Endothelial cell of umbilical vein (primary cell): ENCODE data around the gene NCK2. TPM values are rescaled to one million over a fixed set of nuclear protein-coding genes. Genes with fewer than 3 reads are reported as not detected.

Source experiments
- BruUV-seq: library from RNA; stranded (reverse); fragments of 400-500 nt; replicated peaks from 2 replicates; lab custom pipeline; 2021; lab: Mats Ljungman, UMichigan
- CTCF ChIA-PET: fragments of 300-600, 350-600 bp; sonication (Branson Sonifier 250); formaldehyde crosslinking; loops from one replicate; lab custom pipeline; 2021; ENCODE audit warnings: antibody characterized with exemption, inconsistent platforms; lab: Charles Lee
- POLR2A ChIA-PET: fragments of 300-600, 350-600 bp; sonication (Branson Sonifier 250); formaldehyde crosslinking; loops from one replicate; lab custom pipeline; 2021; ENCODE audit warnings: antibody characterized with exemption, inconsistent platforms; lab: Charles Lee
- DNase-seq: peaks from one replicate; pipeline ENCODE4 v3.0.0-alpha.2; 2011; ENCODE audit warnings: low read depth, low spot score
- FAIRE-seq: peaks from 2 replicates; lab custom pipeline; 2011; peaks lifted over from hg19 to GRCh38; lab: Jason Lieb, UNC
- H2AFZ ChIP-seq: 2 replicates; pipeline ENCODE4 v1.6.0; 2012; ENCODE audit warnings: low read depth, low read length, control low read depth, inconsistent platforms
- H3K27ac ChIP-seq: 2 replicates; pipeline ENCODE4 v1.5.1; 2011; ENCODE audit warnings: low read depth, mild to moderate bottlenecking, control low read depth, low read length, moderate library complexity; ENCODE audit not compliant: insufficient read depth
- H3K27me3 ChIP-seq, 2 experiments: 2 replicates each; pipeline versions ENCODE4 v1.6.0 to v1.6.1; 2011; ENCODE audit warnings: low read length in 2 of 2, mixed read lengths in 1 of 2; ENCODE audit not compliant: control insufficient read depth in 2 of 2, insufficient read depth in 2 of 2
- H3K36me3 ChIP-seq, 2 experiments: 2 replicates in 1 of 2; 3 replicates in 1 of 2; pipeline ENCODE4 v1.5.1; 2011; ENCODE audit warnings: low read length in 2 of 2, mild to moderate bottlenecking in 1 of 2, moderate library complexity in 1 of 2; ENCODE audit not compliant: control insufficient read depth in 2 of 2, insufficient read depth in 2 of 2; ENCODE audit errors: extremely low read depth in 1 of 2
- H3K4me1 ChIP-seq: 3 replicates; pipeline ENCODE4 v1.5.1; 2011; ENCODE audit warnings: mild to moderate bottlenecking, low read length; ENCODE audit not compliant: control insufficient read depth, insufficient read depth; ENCODE audit errors: extremely low read depth
- H3K4me2 ChIP-seq: 2 replicates; pipeline ENCODE4 v1.6.1; 2011; ENCODE audit warnings: low read length, control low read depth, mixed read lengths; ENCODE audit not compliant: insufficient read depth
- H3K4me3 ChIP-seq, 3 experiments: fragments of 200-600 bp in 1 of 3; sonication (generic), shearing (Covaris generic) in 1 of 3; replicated peaks in 1 of 3; 2 replicates each; pipeline ENCODE4 v1.5.1; 2011 to 2016; ENCODE audit warnings: control low read depth in 3 of 3, low read length in 3 of 3, mild to moderate bottlenecking in 2 of 3, inconsistent platforms in 1 of 3, low read depth in 1 of 3, moderate library complexity in 1 of 3; ENCODE audit not compliant: insufficient read depth in 1 of 3
- H3K79me2 ChIP-seq: 2 replicates; pipeline ENCODE4 v1.6.0; 2012; ENCODE audit warnings: low read length, inconsistent platforms; ENCODE audit not compliant: control insufficient read depth, insufficient read depth
- H3K9ac ChIP-seq: replicated peaks from 2 replicates; pipeline ENCODE3; 2011; ENCODE audit warnings: low read length, control low read depth; ENCODE audit not compliant: insufficient read depth; ENCODE audit errors: extremely low read depth
- H3K9me1 ChIP-seq: replicated peaks from 3 replicates; pipeline ENCODE4 v1.6.0; 2011; ENCODE audit warnings: mild to moderate bottlenecking, low read length; ENCODE audit not compliant: control insufficient read depth, insufficient read depth; ENCODE audit errors: extremely low read depth
- H3K9me3 ChIP-seq: replicated peaks from 2 replicates; pipeline ENCODE4 v1.5.1; 2012; ENCODE audit warnings: low read length, inconsistent platforms; ENCODE audit not compliant: control insufficient read depth, insufficient read depth
- H4K20me1 ChIP-seq: replicated peaks from 2 replicates; pipeline ENCODE3; 2011; ENCODE audit warnings: mild to moderate bottlenecking, low read length; ENCODE audit not compliant: control insufficient read depth, insufficient read depth; ENCODE audit errors: extremely low read depth
- EZH2 ChIP-seq: IDR thresholded peaks from 2 replicates; pipeline ENCODE4 v1.6.1; 2012; ENCODE audit warnings: borderline replicate concordance, low read depth, mild to moderate bottlenecking, moderate library complexity, low read length, inconsistent platforms; ENCODE audit not compliant: severe bottlenecking
- GATA2 ChIP-seq: IDR thresholded peaks from 2 replicates; pipeline ENCODE4 v1.7.0; 2011; ENCODE audit warnings: low read depth, mild to moderate bottlenecking, moderate library complexity, mixed read lengths, low read length; ENCODE audit not compliant: insufficient read length, insufficient read depth
- JUN ChIP-seq: IDR thresholded peaks from 2 replicates; pipeline ENCODE4 v1.6.1; 2011; ENCODE audit warnings: borderline replicate concordance, low read depth; ENCODE audit not compliant: insufficient read length, insufficient read depth
- MYC ChIP-seq: IDR thresholded peaks from one replicate; pipeline ENCODE4 v1.6.1; 2011; ENCODE audit warnings: mild to moderate bottlenecking, low read depth, low read length
- POLR2A ChIP-seq: IDR thresholded peaks from 2 replicates; pipeline ENCODE4 v1.6.1; 2012; ENCODE audit warnings: low read depth, mild to moderate bottlenecking, control low read depth, low read length
- POLR2AphosphoS5 ChIP-seq: IDR thresholded peaks from 2 replicates; pipeline ENCODE4 v1.6.1; 2012; ENCODE audit warnings: low read depth, mild to moderate bottlenecking, control low read depth, low read length, moderate library complexity; ENCODE audit not compliant: insufficient read depth
- dilution Hi-C: fragments of 300-500 bp; cut with MboI; formaldehyde crosslinking; loops from one replicate; pipeline ENCODE4 v1.15.0; 2019; ENCODE audit warnings: low sequenced_read_pairs; ENCODE audit not compliant: extremely low pct_ligation_motif_present
- intact Hi-C: fragments of 100-400 bp; cut with micrococcal nuclease; formaldehyde crosslinking; loops from one replicate; pipeline ENCODE4 v1.10.0; 2022
- polyA plus RNA-seq, 4 experiments: library from polyadenylated mRNA; depleted of rRNA in 3 of 4; stranded (reverse) in 3 of 4; unstranded in 1 of 4; fragments of >200 nt; gene quantifications; 2 replicates each; pipeline versions ENCODE4 v1.2.1 to v1.2.3, GENCODE V29; 2011 to 2012; ENCODE audit warnings: missing spikeins in 1 of 4
- total RNA-seq: library from RNA; stranded (reverse); gene quantifications from 2 replicates; pipeline ENCODE4 v1.2.3, GENCODE V29; 2021
- TF ChIP-seq, protein P1 (sequence below), 2 donors: IDR thresholded peaks; 1 replicate in 1 of 2; 2 replicates in 1 of 2; pipeline ENCODE4 v1.5.1; 2011; ENCODE audit warnings: low read length in 2 of 2, mild to moderate bottlenecking in 2 of 2, moderate library complexity in 2 of 2, control low read depth in 1 of 2, inconsistent platforms in 1 of 2, low read depth in 1 of 2; ENCODE audit not compliant: insufficient read depth in 1 of 2; ENCODE audit errors: extremely low read depth in 1 of 2
- TF ChIP-seq, protein P2 (sequence below): IDR thresholded peaks from 2 replicates; pipeline ENCODE4 v1.6.1; 2011; ENCODE audit not compliant: insufficient read depth, insufficient read length

NCK2 gene
- total and polyA plus RNA-seq, 2 donors (not counting 3 experiments of a cell fraction or from before 2014, with no cell fraction given) = 23.8 to 39.1 TPM

DNA sequence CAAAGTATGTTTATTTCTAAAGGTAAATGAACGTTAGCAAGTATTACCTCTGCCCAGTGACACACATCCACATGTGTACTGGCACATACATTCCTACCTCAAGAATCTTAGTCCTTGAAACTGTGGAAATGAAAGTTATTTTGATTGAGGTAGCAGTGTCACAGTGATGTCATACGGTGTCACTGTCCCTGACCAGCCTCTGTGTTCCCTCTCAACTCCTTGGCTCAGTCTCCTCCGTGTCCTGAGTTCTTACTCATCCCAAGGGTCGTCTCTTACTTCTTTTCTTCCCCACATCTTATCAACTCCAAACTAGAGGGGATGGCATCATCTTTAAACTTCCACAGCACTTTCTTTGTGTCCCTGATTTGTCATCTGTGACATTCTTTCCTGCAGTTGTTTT, 3.3 kb downstream of the NCK2 start:
- no peak for DNase-seq
- Histone ChIP-seq H3K36me3 (no peaks in the 10 kb centered on the region), H3K27ac (no peak overlapping the region), H3K4me3 (no peak overlapping the region), H3K9me3 (no peaks in the 10 kb centered on the region), H3K9me1 (no peaks in the 10 kb centered on the region), H3K4me2 (no peak overlapping the region), H3K79me2 (peaks cover 72% of the 10 kb centered on the region), H3K4me1 (peaks cover 30% of the 10 kb centered on the region), H3K27me3 (peaks cover 0 to 4% of the 10 kb centered on the region in 2 experiments), H2AFZ (no peak overlapping the region), H4K20me1 (peaks cover 4% of the 10 kb centered on the region), H3K9ac (no peak overlapping the region)
- intact Hi-C loops (loop anchor here (2.0 to 10.0 kb wide), 5 partner anchors 43 to 403 kb away; no protein-coding TSS in a partner anchor), dilution Hi-C loops (no loop called here)
- ChIA-PET CTCF (interaction anchor here (0.7 to 1.2 kb wide), 2 partner anchors 8 to 152 kb away, joined by 3 to 4 read pairs; no protein-coding TSS in a partner anchor), POLR2A (no interaction called here)
- TF ChIP-seq POLR2AphosphoS5 = no peak
- TF ChIP-seq MYC = no peak
- TF ChIP-seq EZH2 = no peak
- no TSS peak for BruUV-seq
- FAIRE-seq = peak; percentile 12

DNA sequence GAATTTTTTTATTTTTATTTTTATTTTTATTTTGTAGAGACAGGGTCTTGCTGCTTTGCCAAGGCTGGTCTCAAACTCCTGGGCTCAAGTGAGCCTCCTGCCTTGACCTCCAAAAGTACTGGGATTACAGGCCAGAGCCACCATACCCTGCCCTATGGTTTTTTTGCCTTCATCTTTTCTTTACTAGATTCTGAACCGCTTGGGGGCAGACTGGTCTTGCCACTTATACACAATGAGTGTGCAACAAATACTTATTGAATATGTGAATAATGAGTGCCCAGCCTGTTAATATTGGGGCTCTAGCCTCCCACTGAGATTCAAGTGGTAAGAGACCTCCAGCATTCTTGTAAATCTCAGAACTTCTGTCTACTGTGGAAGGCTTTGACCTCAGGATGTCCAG, 3.9 kb downstream of the NCK2 start:
- no peak for TF ChIP-seq GATA2
- TF ChIP-seq, protein P1, sequence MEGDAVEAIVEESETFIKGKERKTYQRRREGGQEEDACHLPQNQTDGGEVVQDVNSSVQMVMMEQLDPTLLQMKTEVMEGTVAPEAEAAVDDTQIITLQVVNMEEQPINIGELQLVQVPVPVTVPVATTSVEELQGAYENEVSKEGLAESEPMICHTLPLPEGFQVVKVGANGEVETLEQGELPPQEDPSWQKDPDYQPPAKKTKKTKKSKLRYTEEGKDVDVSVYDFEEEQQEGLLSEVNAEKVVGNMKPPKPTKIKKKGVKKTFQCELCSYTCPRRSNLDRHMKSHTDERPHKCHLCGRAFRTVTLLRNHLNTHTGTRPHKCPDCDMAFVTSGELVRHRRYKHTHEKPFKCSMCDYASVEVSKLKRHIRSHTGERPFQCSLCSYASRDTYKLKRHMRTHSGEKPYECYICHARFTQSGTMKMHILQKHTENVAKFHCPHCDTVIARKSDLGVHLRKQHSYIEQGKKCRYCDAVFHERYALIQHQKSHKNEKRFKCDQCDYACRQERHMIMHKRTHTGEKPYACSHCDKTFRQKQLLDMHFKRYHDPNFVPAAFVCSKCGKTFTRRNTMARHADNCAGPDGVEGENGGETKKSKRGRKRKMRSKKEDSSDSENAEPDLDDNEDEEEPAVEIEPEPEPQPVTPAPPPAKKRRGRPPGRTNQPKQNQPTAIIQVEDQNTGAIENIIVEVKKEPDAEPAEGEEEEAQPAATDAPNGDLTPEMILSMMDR (IDR thresholded peaks at IDR 0.05; ENCODE audit: extremely low read depth in 1 of 2, insufficient read depth in 1 of 2, low read depth in 1 of 2, low read length in 2 of 2) = no peak
- TF ChIP-seq POLR2A = no peak
- TF ChIP-seq, protein P2, sequence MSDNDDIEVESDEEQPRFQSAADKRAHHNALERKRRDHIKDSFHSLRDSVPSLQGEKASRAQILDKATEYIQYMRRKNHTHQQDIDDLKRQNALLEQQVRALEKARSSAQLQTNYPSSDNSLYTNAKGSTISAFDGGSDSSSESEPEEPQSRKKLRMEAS = no peak
- TF ChIP-seq MYC = no peak
- no peak for TF ChIP-seq JUN
- TF ChIP-seq POLR2AphosphoS5 = no peak
- Histone ChIP-seq H2AFZ (no peak overlapping the region), H3K9me3 (no peaks in the 10 kb centered on the region), H3K27ac (no peak overlapping the region), H3K36me3 (no peaks in the 10 kb centered on the region), H3K4me2 (no peak overlapping the region), H3K4me1 (peaks cover 30% of the 10 kb centered on the region), H3K79me2 (peaks cover 78% of the 10 kb centered on the region), H3K9me1 (no peaks in the 10 kb centered on the region), H3K4me3 (no peak overlapping the region), H3K9ac (no peak overlapping the region), H3K27me3 (no peaks in the 10 kb centered on the region), H4K20me1 (peaks cover 4% of the 10 kb centered on the region)
- FAIRE-seq = peak; percentile 61
- no TSS peak for BruUV-seq
- intact Hi-C loops = loop anchor here (5.0 to 10.0 kb wide), 4 partner anchors 136 to 404 kb away; no protein-coding TSS in a partner anchor
- dilution Hi-C loops = no loop called here
- DNase-seq = no peak
- ChIA-PET CTCF (interaction anchor here (0.7 kb wide), 1 partner anchor 152 kb away, joined by 3 read pairs; no protein-coding TSS in a partner anchor), POLR2A (no interaction called here)
